Fibroblast of lung (primary cell): ENCODE results near the gene TSPYL6.

Experiments used
- CTCF ChIP-seq, 2 donors: IDR thresholded peaks in 1 of 2; conservative IDR thresholded peaks in 1 of 2; 1 replicate in 1 of 2; 2 replicates in 1 of 2; pipeline ENCODE4 v1.5.1; 2011 to 2012; ENCODE audit warnings: low read length in 2 of 2, control low read depth in 1 of 2, inconsistent platforms in 1 of 2, low read depth in 1 of 2, mild to moderate bottlenecking in 1 of 2
- EZH2 ChIP-seq: IDR thresholded peaks from 2 replicates; pipeline ENCODE4 v1.5.1; 2012; ENCODE audit warnings: low read length, control low read depth, mild to moderate bottlenecking; ENCODE audit errors: missing control alignments

- TF ChIP-seq CTCF (conservative IDR thresholded peaks at IDR 0.05 in 1 of 2, IDR thresholded peaks at IDR 0.05 in 1 of 2; ENCODE audit: low read depth in 1 of 2, low read length in 2 of 2), result no peak
- TF ChIP-seq EZH2, result no peak
These were observed 4.2 kb upstream of the TSPYL6 start for GRCh38 chr2:54260241-54260595.
